ENCODE results near the gene CXCL6. TPM values are rescaled to one million over a fixed set of nuclear protein-coding genes. Genes with fewer than 3 reads are reported as not detected.

Gene CXCL6
- total RNA-seq = 1 to 10 TPM in 1 of 4 donors, not detected in 3; 2.2 TPM

- no peaks in the 10 kb centered on the region for H3K36me3 ChIP-seq
- WGBS, 2 donors = 5 to 7% methylated on average over 40 of the region's 41 CpGs
- peak in 1 of 2 donors; percentile 12 for DNase-seq (ENCODE audit: low spot score in 2 of 2)
- no peaks in the 10 kb centered on the region for H3K9me3 ChIP-seq
- peaks cover 0 to 26% of the 10 kb centered on the region in 2 donors for H3K27me3 ChIP-seq
- H3K27ac ChIP-seq = no peak within 1 kb of the TSS
- H3K4me3 ChIP-seq = peak within 1 kb of the TSS in 3 of 4 donors; percentile 22 to 46 (median 36)
- H3K4me1 ChIP-seq = peaks cover 0 to 15% (median 0%) of the 10 kb centered on the region in 4 donors
- TF ChIP-seq POLR2A (IDR thresholded peaks at IDR 0.05) (no peak), EP300 (IDR thresholded peaks at IDR 0.05) (no peak), CTCF (IDR thresholded peaks at IDR 0.05) (no peak)
Observed at GRCh38 chr4:73836373-73837279, at the start of gene CXCL6. Gene CXCL6, plus strand, starts transcription at chr4:73836678. Its CDS starts 73 bp downstream, at chr4:73836751.

GRCh38 chr4:73788411-73788810, 48.1 kb upstream of the CXCL6 start:
- 38 to 45% methylated on average over 2 of the region's 2 CpGs for WGBS, 2 donors
- no peak for TF ChIP-seq POLR2A (IDR thresholded peaks at IDR 0.05)
- no peak for TF ChIP-seq CTCF (IDR thresholded peaks at IDR 0.05)
- no peak for TF ChIP-seq EP300 (IDR thresholded peaks at IDR 0.05)
- Histone ChIP-seq H3K36me3 (no peaks in the 10 kb centered on the region), H3K27ac (no peak overlapping the region), H3K4me3 (no peak overlapping the region), H3K4me1 (no peaks in the 10 kb centered on the region), H3K27me3 (no peaks in the 10 kb centered on the region), H3K9me3 (peaks cover 0 to 8% (median 0%) of the 10 kb centered on the region in 4 donors)
- no peak for DNase-seq (ENCODE audit: low spot score in 2 of 2)

- DNase-seq (ENCODE audit: low spot score in 2 of 2) = no peak
- TF ChIP-seq POLR2A (IDR thresholded peaks at IDR 0.05) (no peak), EP300 (IDR thresholded peaks at IDR 0.05) (no peak), CTCF (IDR thresholded peaks at IDR 0.05) (no peak)
- H3K9me3 ChIP-seq = peaks cover 0 to 15% (median 0%) of the 10 kb centered on the region in 4 donors
- H3K27me3 ChIP-seq = no peaks in the 10 kb centered on the region
- no peak overlapping the region for H3K27ac ChIP-seq
- no peak overlapping the region for H3K4me3 ChIP-seq
- no peaks in the 10 kb centered on the region for H3K4me1 ChIP-seq
- no peaks in the 10 kb centered on the region for H3K36me3 ChIP-seq
Observed at GRCh38 chr4:73798842-73799241, 37.6 kb upstream of the CXCL6 start.

GRCh38 chr4:73800206-73800605, 36.3 kb upstream of the CXCL6 start:
- peaks cover 0 to 14% (median 0%) of the 10 kb centered on the region in 4 donors for H3K9me3 ChIP-seq
- H3K27ac ChIP-seq = no peak overlapping the region
- H3K36me3 ChIP-seq = no peaks in the 10 kb centered on the region
- no peaks in the 10 kb centered on the region for H3K27me3 ChIP-seq
- no peak overlapping the region for H3K4me3 ChIP-seq
- no peaks in the 10 kb centered on the region for H3K4me1 ChIP-seq
- no peak for DNase-seq (ENCODE audit: low spot score in 2 of 2)
- TF ChIP-seq EP300 (IDR thresholded peaks at IDR 0.05) = no peak
- TF ChIP-seq CTCF (IDR thresholded peaks at IDR 0.05) = no peak
- TF ChIP-seq POLR2A (IDR thresholded peaks at IDR 0.05) = no peak
- WGBS, 2 donors = 94 to 99% methylated on average over 2 of the region's 2 CpGs

GRCh38 chr4:73801692-73802091, 34.8 kb upstream of the CXCL6 start:
- Histone ChIP-seq H3K9me3 (peaks cover 0 to 11% (median 0%) of the 10 kb centered on the region in 4 donors), H3K27ac (no peak overlapping the region), H3K36me3 (no peaks in the 10 kb centered on the region), H3K4me3 (no peak overlapping the region), H3K27me3 (no peaks in the 10 kb centered on the region), H3K4me1 (no peaks in the 10 kb centered on the region)
- no peak for DNase-seq (ENCODE audit: low spot score in 2 of 2)
- TF ChIP-seq CTCF (IDR thresholded peaks at IDR 0.05) (no peak), EP300 (IDR thresholded peaks at IDR 0.05) (no peak), POLR2A (IDR thresholded peaks at IDR 0.05) (no peak)
- 67% methylated on average over 2 of the region's 2 CpGs; no CpG with 5 or more reads in 1 of the 2 donors for WGBS, 2 donors

Data from tibial nerve (tissue), 4 donors.